ENCODE measurements around the gene GDPD5. TPM values are rescaled to one million over a fixed set of nuclear protein-coding genes. Genes with fewer than 3 reads are reported as not detected.
A peak's percentile ranks its signal among the peaks of the same experiment; 100 is the strongest.

GDPD5 gene
- polyA plus RNA-seq, 5 donors = 17.9 to 31.0 (median 25.6) TPM

GRCh38 chr11:75492181-75492820 lies 33.4 kb downstream of the GDPD5 start:
- no peak for DNase-seq

GRCh38 chr11:75491465-75491864 lies 34.3 kb downstream of the GDPD5 start:
- DNase-seq = no peak

GRCh38 chr11:75490221-75491181 lies 35.2 kb downstream of the GDPD5 start:
- DNase-seq = no peak

DNA sequence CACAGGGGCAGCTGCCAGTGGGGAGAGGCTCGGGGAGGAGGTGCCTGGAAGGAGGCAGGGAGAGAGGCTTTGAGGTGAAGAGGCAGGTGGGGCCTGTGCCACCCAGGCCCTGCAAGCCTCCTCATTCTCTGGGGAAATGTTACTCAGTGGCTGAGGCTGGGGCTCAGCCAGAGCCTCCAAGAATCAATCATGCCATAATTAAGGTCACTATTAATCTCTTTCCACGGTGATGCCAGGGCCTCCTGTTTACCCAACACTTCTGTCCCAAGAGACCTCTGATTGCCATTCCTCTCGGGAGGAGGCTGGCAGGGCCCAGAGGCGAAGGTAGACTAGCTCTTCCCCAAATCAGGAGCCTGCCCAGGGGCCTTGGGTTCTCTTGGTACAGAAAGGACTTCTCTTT lies 38.4 kb downstream of the GDPD5 start:
- DNase-seq = no peak

- no peak for DNase-seq
Measured at GRCh38 chr11:75485742-75486141, 40.0 kb downstream of the GDPD5 start.

GRCh38 chr11:75482931-75483469 lies 42.7 kb downstream of the GDPD5 start:
- no peak for DNase-seq

- DNase-seq = no peak
Measured at GRCh38 chr11:75481922-75482606, 43.7 kb downstream of the GDPD5 start.

GRCh38 chr11:75481223-75481921 lies 44.4 kb downstream of the GDPD5 start:
- DNase-seq = no peak

- no peak for DNase-seq
Measured at GRCh38 chr11:75480185-75481175, 45.3 kb downstream of the GDPD5 start.

GRCh38 chr11:75479597-75480145 lies 46.1 kb downstream of the GDPD5 start:
- no peak for DNase-seq

DNA sequence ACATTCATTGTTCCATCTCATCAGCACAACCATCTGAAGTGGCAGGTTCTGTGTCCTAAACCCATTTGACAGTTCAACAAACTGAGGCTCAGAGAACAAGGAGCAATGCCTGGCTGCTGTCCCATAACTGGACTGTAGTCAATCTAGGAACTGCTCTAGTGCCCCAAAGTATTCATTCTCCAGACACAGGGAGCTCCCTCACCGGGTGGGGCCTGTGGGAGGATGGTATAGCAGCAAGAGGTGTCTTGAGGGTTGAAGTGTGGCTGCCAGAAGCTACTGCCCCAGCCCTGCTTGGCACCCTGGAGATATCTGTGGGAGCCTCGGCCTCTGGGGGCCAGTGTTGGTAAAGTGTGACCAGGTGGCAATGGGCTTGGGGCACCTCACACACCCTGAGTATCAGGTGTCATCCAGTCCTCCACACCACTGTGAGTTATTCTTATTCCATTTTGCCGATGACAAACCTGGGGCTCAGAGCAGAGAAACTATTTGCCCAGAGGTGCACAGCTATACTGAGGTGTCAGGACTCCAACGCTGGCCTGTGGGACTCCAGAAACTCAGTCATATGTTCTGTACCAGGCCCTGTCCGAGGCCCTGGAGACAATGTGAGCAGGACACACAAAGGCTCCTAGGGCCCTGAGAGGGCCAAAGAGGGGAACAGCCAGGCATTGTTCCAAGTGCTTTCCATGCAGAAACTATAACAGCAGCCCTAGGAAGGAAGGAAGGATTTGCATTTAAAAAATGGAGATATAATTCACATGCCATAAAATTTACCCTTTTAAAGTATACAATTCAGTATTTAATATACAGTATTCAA lies 46.8 kb downstream of the GDPD5 start:
- DNase-seq = no peak

- no peak for DNase-seq
Measured at GRCh38 chr11:75477614-75477935, 48.2 kb downstream of the GDPD5 start.

GRCh38 chr11:75476739-75477613 lies 48.8 kb downstream of the GDPD5 start:
- no peak for DNase-seq

- DNase-seq = no peak
Measured at GRCh38 chr11:75475767-75476650, 49.7 kb downstream of the GDPD5 start.

GRCh38 chr11:75474878-75475766 lies 50.6 kb downstream of the GDPD5 start:
- DNase-seq = peak in 1 of 2 donors; percentile 40

GRCh38 chr11:75474240-75474639 lies 51.5 kb downstream of the GDPD5 start:
- DNase-seq = no peak
